Measurements from ENCODE around the gene CTNNA3. TPM values are rescaled to one million over a fixed set of nuclear protein-coding genes. Genes with fewer than 3 reads are reported as not detected.
A peak's percentile ranks its signal among the peaks of the same experiment; 100 is the strongest.

CTNNA3 gene
- total RNA-seq, 1 donor from 2014 or later: 0.46 TPM

DNA sequence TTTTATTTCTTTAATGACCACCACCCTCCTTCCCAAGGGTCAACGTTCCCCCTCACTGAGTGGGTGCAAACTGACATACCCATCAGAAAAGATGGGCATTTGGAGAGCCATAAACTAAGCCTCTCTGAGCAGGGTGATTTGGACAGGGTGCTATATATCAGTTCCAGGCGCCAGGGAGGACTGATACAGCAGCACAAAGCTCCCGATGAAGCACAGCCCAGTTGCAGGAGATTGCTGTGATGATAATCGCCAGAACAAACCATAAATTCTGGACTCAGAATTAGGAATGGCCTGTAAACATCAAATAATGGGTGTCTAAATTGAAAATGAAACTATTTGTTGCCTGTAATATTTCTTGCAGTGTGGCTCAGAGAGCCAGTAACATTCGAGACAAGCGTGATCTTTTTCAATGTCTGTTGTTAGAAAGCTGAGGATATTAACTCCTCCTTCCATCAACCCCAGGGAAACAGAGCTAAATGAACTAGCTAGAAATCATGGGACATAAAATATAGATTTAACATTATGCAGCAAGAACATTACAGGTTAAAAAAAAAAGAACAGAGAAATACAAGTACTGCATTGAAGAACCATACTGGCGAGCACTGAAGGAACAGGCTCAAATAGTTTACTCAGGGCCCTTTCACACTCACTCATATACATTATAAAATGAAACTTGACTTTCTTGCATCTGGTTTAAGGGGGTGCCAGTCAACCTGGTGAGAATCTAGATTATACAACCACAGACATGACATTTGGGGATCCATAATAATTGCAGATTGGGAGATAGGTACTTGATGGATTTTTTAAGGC is 907.6 kb downstream of the CTNNA3 start:
- TF ChIP-seq CTCF (conservative IDR thresholded peaks at IDR 0.05; ENCODE audit: low read depth, low read length): no peak

DNA sequence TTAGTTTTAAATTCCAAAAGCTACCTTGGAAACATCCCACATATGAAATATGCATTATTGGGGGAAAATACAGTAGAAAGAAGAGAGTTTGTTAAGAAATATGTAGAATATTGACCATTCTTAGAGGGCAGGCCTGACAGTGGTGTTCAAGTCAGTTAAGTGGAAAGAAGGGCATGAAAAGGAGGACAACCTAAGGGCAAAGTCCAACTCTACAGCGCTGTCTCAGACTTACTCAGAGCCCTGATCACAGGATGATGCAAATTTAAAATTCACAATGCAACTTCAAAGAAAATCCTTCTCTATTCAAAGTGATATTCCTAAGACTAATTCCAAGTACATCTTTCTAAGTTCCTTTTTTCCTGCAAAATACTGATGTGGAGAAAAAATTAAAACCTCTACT is 909.3 kb downstream of the CTNNA3 start:
- DNase-seq (ENCODE audit: low read depth): peak; percentile 37
- H3K4me3 ChIP-seq (ENCODE audit: low read depth, low read length): no peak overlapping the region
- TF ChIP-seq CTCF (conservative IDR thresholded peaks at IDR 0.05; ENCODE audit: low read depth, low read length): no peak

More for the DNA sequence above, 907.6 kb downstream of the CTNNA3 start:
- H3K4me3 ChIP-seq (ENCODE audit: low read depth, low read length): no peak overlapping the region
- DNase-seq (ENCODE audit: low read depth): no peak

GRCh38 chr10:66784770-66785169 is 911.2 kb downstream of the CTNNA3 start:
- no peak for TF ChIP-seq CTCF (conservative IDR thresholded peaks at IDR 0.05; ENCODE audit: low read depth, low read length)
- no peak for DNase-seq (ENCODE audit: low read depth)
- no peak overlapping the region for H3K4me3 ChIP-seq (ENCODE audit: low read depth, low read length)

- no peak for DNase-seq (ENCODE audit: low read depth)
- no peak overlapping the region for H3K4me3 ChIP-seq (ENCODE audit: low read depth, low read length)
- no peak for TF ChIP-seq CTCF (conservative IDR thresholded peaks at IDR 0.05; ENCODE audit: low read depth, low read length)
Measured at GRCh38 chr10:66783316-66783715, 912.7 kb downstream of the CTNNA3 start.

GRCh38 chr10:66782776-66783175 is 913.2 kb downstream of the CTNNA3 start:
- no peak for DNase-seq (ENCODE audit: low read depth)
- H3K4me3 ChIP-seq (ENCODE audit: low read depth, low read length): no peak overlapping the region
- no peak for TF ChIP-seq CTCF (conservative IDR thresholded peaks at IDR 0.05; ENCODE audit: low read depth, low read length)

- no peak for DNase-seq (ENCODE audit: low read depth)
- H3K4me3 ChIP-seq (ENCODE audit: low read depth, low read length): no peak overlapping the region
- no peak for TF ChIP-seq CTCF (conservative IDR thresholded peaks at IDR 0.05; ENCODE audit: low read depth, low read length)
Measured at GRCh38 chr10:66782144-66782543, 913.9 kb downstream of the CTNNA3 start.

DNA sequence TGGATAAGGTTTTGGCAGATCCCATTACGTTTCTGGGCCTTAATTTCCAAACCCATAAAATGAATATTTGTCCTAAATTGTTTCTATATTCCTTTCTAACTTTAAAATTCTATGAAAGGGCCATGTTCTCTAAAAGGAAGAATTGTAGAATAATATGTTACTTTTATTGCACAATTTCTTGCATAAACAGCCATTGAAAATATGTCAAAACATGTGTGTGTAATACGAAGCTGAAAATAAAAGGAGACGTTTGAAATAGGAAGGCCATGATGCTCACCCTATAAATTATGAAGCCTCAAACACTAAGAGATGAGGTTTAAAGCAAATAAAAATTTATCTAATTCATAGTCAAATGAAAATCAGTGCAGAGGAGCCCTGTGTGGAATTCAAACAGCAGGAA is 915.2 kb downstream of the CTNNA3 start:
- no peak for DNase-seq (ENCODE audit: low read depth)

More for the DNA sequence above, 915.2 kb downstream of the CTNNA3 start:
- H3K4me3 ChIP-seq (ENCODE audit: low read depth, low read length): no peak overlapping the region
- no peak for TF ChIP-seq CTCF (conservative IDR thresholded peaks at IDR 0.05; ENCODE audit: low read depth, low read length)
